ENCODE measurements around the gene DNAH9. TPM values are rescaled to one million over a fixed set of nuclear protein-coding genes. Genes with fewer than 3 reads are reported as not detected.

DNAH9 gene
- total and polyA plus RNA-seq, 9 donors = 0.18 to 0.94 (median 0.52) TPM

- Histone ChIP-seq H3K27ac (ENCODE audit: low read length) (peak within 1 kb of the TSS; percentile 89), H3K9me3 (replicated peaks; ENCODE audit: control insufficient read depth, low read depth, low read length) (no peaks in the 10 kb centered on the region), H3K4me3 (ENCODE audit: low read length) (peak within 1 kb of the TSS; percentile 94), H3K36me3 (ENCODE audit: control insufficient read depth, insufficient read depth, low read length) (peaks cover 4% of the 10 kb centered on the region), H3K4me1 (ENCODE audit: control insufficient read depth, insufficient read depth, low read length) (peaks cover 6% of the 10 kb centered on the region), H3K27me3 (ENCODE audit: control insufficient read depth, insufficient read depth, low read length) (no peaks in the 10 kb centered on the region)
- under 1% methylated on average over 74 of the region's 74 CpGs for WGBS (ENCODE audit: insufficient coverage)
- DNase-seq = peak; percentile 98
These were observed 399.1 kb downstream of the DNAH9 start, which contains the start of gene ZNF18 for GRCh38 chr17:11997147-11997971. Gene ZNF18, minus strand, starts transcription at chr17:11997475. Its CDS starts 4,646 bp downstream, at chr17:11992829.

- no peaks in the 10 kb centered on the region for H3K27me3 ChIP-seq (ENCODE audit: control insufficient read depth, insufficient read depth, low read length)
- no peak for DNase-seq
- no peaks in the 10 kb centered on the region for H3K9me3 ChIP-seq (replicated peaks; ENCODE audit: control insufficient read depth, low read depth, low read length)
- H3K4me3 ChIP-seq (ENCODE audit: low read length) = peak overlapping the region; percentile 71
- H3K4me1 ChIP-seq (ENCODE audit: control insufficient read depth, insufficient read depth, low read length) = peaks cover 6% of the 10 kb centered on the region
- no peaks in the 10 kb centered on the region for H3K36me3 ChIP-seq (ENCODE audit: control insufficient read depth, insufficient read depth, low read length)
- WGBS (ENCODE audit: insufficient coverage) = 27% methylated on average over 3 of the region's 4 CpGs
- H3K27ac ChIP-seq (ENCODE audit: low read length) = peak overlapping the region; percentile 89
These were observed 399.6 kb downstream of the DNAH9 start for GRCh38 chr17:11997972-11998233.

GRCh38 chr17:11999696-12000095 lies 401.4 kb downstream of the DNAH9 start:
- H3K36me3 ChIP-seq (ENCODE audit: control insufficient read depth, insufficient read depth, low read length) = no peaks in the 10 kb centered on the region
- H3K27ac ChIP-seq (ENCODE audit: low read length) = no peak overlapping the region
- 92% methylated on average over 4 of the region's 5 CpGs for WGBS (ENCODE audit: insufficient coverage)
- no peak overlapping the region for H3K4me3 ChIP-seq (ENCODE audit: low read length)
- DNase-seq = no peak
- H3K4me1 ChIP-seq (ENCODE audit: control insufficient read depth, insufficient read depth, low read length) = peaks cover 6% of the 10 kb centered on the region
- no peaks in the 10 kb centered on the region for H3K9me3 ChIP-seq (replicated peaks; ENCODE audit: control insufficient read depth, low read depth, low read length)
- no peaks in the 10 kb centered on the region for H3K27me3 ChIP-seq (ENCODE audit: control insufficient read depth, insufficient read depth, low read length)

GRCh38 chr17:12007466-12007865 lies 409.2 kb downstream of the DNAH9 start:
- no peak for DNase-seq
- H3K27me3 ChIP-seq (ENCODE audit: control insufficient read depth, insufficient read depth, low read length) = no peaks in the 10 kb centered on the region
- no peaks in the 10 kb centered on the region for H3K9me3 ChIP-seq (replicated peaks; ENCODE audit: control insufficient read depth, low read depth, low read length)
- 88% methylated on average over 5 of the region's 5 CpGs for WGBS (ENCODE audit: insufficient coverage)
- no peaks in the 10 kb centered on the region for H3K4me1 ChIP-seq (ENCODE audit: control insufficient read depth, insufficient read depth, low read length)
- H3K4me3 ChIP-seq (ENCODE audit: low read length) = no peak overlapping the region
- no peaks in the 10 kb centered on the region for H3K36me3 ChIP-seq (ENCODE audit: control insufficient read depth, insufficient read depth, low read length)
- H3K27ac ChIP-seq (ENCODE audit: low read length) = no peak overlapping the region
